B cell (primary cell): ENCODE data around the gene ATP11B.

ENCODE experiments used
- EZH2 ChIP-seq: IDR thresholded peaks from 2 replicates; pipeline ENCODE4 v1.6.1; 2012; ENCODE audit warnings: borderline replicate concordance, low read depth, mild to moderate bottlenecking, moderate library complexity, low read length; ENCODE audit not compliant: insufficient read depth, poor library complexity, severe bottlenecking
- TF ChIP-seq, protein P1 (sequence below): fragments of 200-600 bp; IDR thresholded peaks from one replicate; pipeline ENCODE4 v1.8.0; 2022; ENCODE audit warnings: antibody characterized with exemption, mild to moderate bottlenecking

DNA sequence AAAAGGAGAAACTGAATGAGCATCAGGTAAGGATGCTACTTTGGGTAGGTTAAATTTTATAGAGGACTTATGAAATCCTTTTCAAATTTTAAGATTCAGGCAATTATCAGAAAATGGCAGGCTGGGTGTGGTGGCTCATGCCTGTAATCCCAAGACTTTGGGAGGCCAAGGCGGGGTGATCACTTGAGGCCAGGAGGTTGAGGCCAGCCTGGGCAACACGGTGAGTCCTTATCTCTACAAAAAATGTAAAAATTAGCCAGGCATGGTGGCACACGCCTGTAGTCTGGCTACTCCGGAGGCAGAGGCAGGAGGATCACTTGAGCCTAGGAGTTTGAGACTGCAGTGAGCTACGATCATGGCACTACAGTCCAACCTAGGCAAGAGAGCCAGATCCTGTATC lies 163.9 kb downstream of the ATP11B start:
- TF ChIP-seq, protein P1, sequence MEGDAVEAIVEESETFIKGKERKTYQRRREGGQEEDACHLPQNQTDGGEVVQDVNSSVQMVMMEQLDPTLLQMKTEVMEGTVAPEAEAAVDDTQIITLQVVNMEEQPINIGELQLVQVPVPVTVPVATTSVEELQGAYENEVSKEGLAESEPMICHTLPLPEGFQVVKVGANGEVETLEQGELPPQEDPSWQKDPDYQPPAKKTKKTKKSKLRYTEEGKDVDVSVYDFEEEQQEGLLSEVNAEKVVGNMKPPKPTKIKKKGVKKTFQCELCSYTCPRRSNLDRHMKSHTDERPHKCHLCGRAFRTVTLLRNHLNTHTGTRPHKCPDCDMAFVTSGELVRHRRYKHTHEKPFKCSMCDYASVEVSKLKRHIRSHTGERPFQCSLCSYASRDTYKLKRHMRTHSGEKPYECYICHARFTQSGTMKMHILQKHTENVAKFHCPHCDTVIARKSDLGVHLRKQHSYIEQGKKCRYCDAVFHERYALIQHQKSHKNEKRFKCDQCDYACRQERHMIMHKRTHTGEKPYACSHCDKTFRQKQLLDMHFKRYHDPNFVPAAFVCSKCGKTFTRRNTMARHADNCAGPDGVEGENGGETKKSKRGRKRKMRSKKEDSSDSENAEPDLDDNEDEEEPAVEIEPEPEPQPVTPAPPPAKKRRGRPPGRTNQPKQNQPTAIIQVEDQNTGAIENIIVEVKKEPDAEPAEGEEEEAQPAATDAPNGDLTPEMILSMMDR: no peak
- no peak for TF ChIP-seq EZH2
